Measurements from ENCODE around the gene MPL. TPM values are rescaled to one million over a fixed set of nuclear protein-coding genes. Genes with fewer than 3 reads are reported as not detected.
A peak's percentile ranks its signal among the peaks of the same experiment; 100 is the strongest.

Gene MPL
- total and polyA plus RNA-seq, 2 of the 13 experiments (the other 11 are each of a cell fraction or from before 2014, with no cell fraction given): not detected

- no peak for TF ChIP-seq PCBP2 (optimal IDR thresholded peaks at IDR 0.05; ENCODE audit: low read depth, low read length, poor library complexity, severe bottlenecking)
- TF ChIP-seq SRSF4 (IDR thresholded peaks at IDR 0.05; ENCODE audit: low read depth, low read length, poor library complexity, severe bottlenecking): no peak
- no peak for TF ChIP-seq ZFP1 (CRISPR knock-in tag; IDR thresholded peaks at IDR 0.05)
- TF ChIP-seq KDM1A (CRISPR knock-in tag; IDR thresholded peaks at IDR 0.05): no peak
- TF ChIP-seq PRMT3 (CRISPR knock-in tag; IDR thresholded peaks at IDR 0.05; ENCODE audit: borderline replicate concordance, low read depth): no peak
- no peak for TF ChIP-seq MIER2 (CRISPR knock-in tag; IDR thresholded peaks at IDR 0.05)
- no peak for TF ChIP-seq ZNF275 (CRISPR knock-in tag; IDR thresholded peaks at IDR 0.05; ENCODE audit: borderline replicate concordance)
- peak; percentile 73; the same call in 1 of the 2 replicates for TF ChIP-seq NKX3-1 (CRISPR knock-in tag; IDR thresholded peaks at IDR 0.05)
- TF ChIP-seq ZNF572 (CRISPR knock-in tag; IDR thresholded peaks at IDR 0.05): no peak
- TF ChIP-seq POLR2A (IDR thresholded peaks at IDR 0.05; ENCODE audit: insufficient read depth in 1 of 2, low read depth in 2 of 2, low read length in 2 of 2): peak; percentile 76 to 88
- no peak for TF ChIP-seq KLF9 (CRISPR knock-in tag; IDR thresholded peaks at IDR 0.05; ENCODE audit: low read depth)
- TF ChIP-seq ZBTB14 (CRISPR knock-in tag; IDR thresholded peaks at IDR 0.05): 0 out of 2 replicates have a peak, but pooled peaks have one; percentile 34
- TF ChIP-seq ZHX2 (IDR thresholded peaks at IDR 0.05; ENCODE audit: low read depth): peak; percentile 69; the same call in 1 of the 2 replicates
- TF ChIP-seq ZHX2 (CRISPR knock-in tag; IDR thresholded peaks at IDR 0.05; ENCODE audit: borderline replicate concordance): no peak
- peak; percentile 44 for TF ChIP-seq ZSCAN29 (CRISPR knock-in tag; conservative IDR thresholded peaks at IDR 0.05)
- TF ChIP-seq SP4 (CRISPR knock-in tag; IDR thresholded peaks at IDR 0.05): peak; percentile 90
- TF ChIP-seq ERF (CRISPR knock-in tag; IDR thresholded peaks at IDR 0.05): peak; percentile 57
- TF ChIP-seq ZNF564 (CRISPR knock-in tag; IDR thresholded peaks at IDR 0.05): no peak
- peak; percentile 17; the same call in 1 of the 2 replicates for TF ChIP-seq RAD21 (CRISPR knock-in tag; IDR thresholded peaks at IDR 0.05)
Measured at GRCh38 chr1:43348809-43349593, 11.4 kb downstream of the MPL start (continued).

Measured in HepG2 (cell line).